SK-N-SH treated with all-trans-retinoic acid at 6 μM for 48 hours (cell line): Measurements from ENCODE around the gene NEK11.

Experiments used
- ATAC-seq: fragments of 200-7000 bp; cut with Tn5 transposase; 3 replicates; pipeline ENCODE4 v1.9.1; 2020; ENCODE audit warnings: mild to moderate bottlenecking, moderate library complexity
- ARNTL ChIP-seq: fragments of 450-650 bp; formaldehyde crosslinking; IDR thresholded peaks from 2 replicates; pipeline ENCODE4 v1.5.0; 2020; ENCODE audit warnings: low read depth, mild to moderate bottlenecking, moderate library complexity, borderline replicate concordance
- BACH2 ChIP-seq: fragments of 250-450 bp; sonication (Bioruptor Pico); IDR thresholded peaks from 2 replicates; pipeline ENCODE4 v1.9.0; 2021; ENCODE audit warnings: mild to moderate bottlenecking, borderline replicate concordance
- CSDC2 ChIP-seq: fragments of 250-450 bp; sonication (Bioruptor Pico); IDR thresholded peaks from 2 replicates; pipeline ENCODE4 v1.5.0; 2020; ENCODE audit warnings: mild to moderate bottlenecking, moderate library complexity
- ESRRG ChIP-seq: fragments of 250-450 bp; sonication (Bioruptor Pico); IDR thresholded peaks from 2 replicates; pipeline ENCODE4 v1.6.1; 2021; ENCODE audit warnings: mild to moderate bottlenecking
- GLIS3 ChIP-seq: fragments of 250-450 bp; sonication (Bioruptor Pico); IDR thresholded peaks from 2 replicates; pipeline ENCODE4 v1.5.0; 2020; ENCODE audit warnings: mild to moderate bottlenecking, moderate library complexity
- OSR1 ChIP-seq: fragments of 250-450 bp; sonication (Bioruptor Pico); IDR thresholded peaks from 2 replicates; pipeline ENCODE4 v1.8.0; 2022; ENCODE audit warnings: moderate library complexity, mild to moderate bottlenecking, inconsistent platforms
- PPARA ChIP-seq: fragments of 250-450 bp; sonication (Bioruptor Pico); IDR thresholded peaks from 2 replicates; pipeline ENCODE4 v1.5.0; 2020; ENCODE audit warnings: mild to moderate bottlenecking, borderline replicate concordance
- RARB ChIP-seq: fragments of 250-450 bp; sonication (Bioruptor Pico); IDR thresholded peaks from 2 replicates; pipeline ENCODE4 v1.8.0; 2021; ENCODE audit warnings: mild to moderate bottlenecking, moderate library complexity
- SNAI2 ChIP-seq: fragments of 250-450 bp; sonication (Bioruptor Pico); IDR thresholded peaks from 2 replicates; pipeline ENCODE4 v1.5.0; 2020; ENCODE audit warnings: mild to moderate bottlenecking, moderate library complexity
- TCF4 ChIP-seq: fragments of 250-450 bp; sonication (Bioruptor Pico); IDR thresholded peaks from 2 replicates; pipeline ENCODE4 v1.8.0; 2021; ENCODE audit warnings: mild to moderate bottlenecking, moderate library complexity, borderline replicate concordance
- ZC3H10 ChIP-seq: fragments of 250-450 bp; sonication (Bioruptor Pico); IDR thresholded peaks from 2 replicates; pipeline ENCODE4 v1.5.1; 2021; ENCODE audit warnings: mild to moderate bottlenecking, moderate library complexity
- ZFP3 ChIP-seq: fragments of 250-450 bp; sonication (Bioruptor Pico); IDR thresholded peaks from 2 replicates; pipeline ENCODE4 v1.5.0; 2020; ENCODE audit warnings: mild to moderate bottlenecking, moderate library complexity
- ZNF565 ChIP-seq: fragments of 450-650 bp; formaldehyde crosslinking; conservative IDR thresholded peaks from 2 replicates; pipeline ENCODE4 v1.5.0; 2020; ENCODE audit warnings: low read depth, mild to moderate bottlenecking, moderate library complexity
- ZNF70 ChIP-seq: fragments of 450-650 bp; formaldehyde crosslinking; IDR thresholded peaks from 2 replicates; pipeline ENCODE4 v1.5.0; 2020; ENCODE audit warnings: mild to moderate bottlenecking, moderate library complexity
- ZNF8 ChIP-seq: fragments of 450-650 bp; formaldehyde crosslinking; IDR thresholded peaks from 2 replicates; pipeline ENCODE4 v1.5.0; 2020; ENCODE audit warnings: mild to moderate bottlenecking, moderate library complexity
- TF ChIP-seq, protein P1 (sequence below): fragments of 250-450 bp; sonication (Bioruptor Pico); IDR thresholded peaks from 2 replicates; pipeline ENCODE4 v1.5.1; 2021; ENCODE audit warnings: mild to moderate bottlenecking, moderate library complexity
- TF ChIP-seq, protein P2 (sequence below): fragments of 250-450 bp; sonication (Bioruptor Pico); IDR thresholded peaks from 2 replicates; pipeline ENCODE4 v1.5.1; 2020; ENCODE audit warnings: low read depth, mild to moderate bottlenecking, moderate library complexity
- TF ChIP-seq, protein P3 (sequence below): fragments of 250-450 bp; sonication (Bioruptor Pico); IDR thresholded peaks from 2 replicates; pipeline ENCODE4 v1.8.0; 2020; ENCODE audit warnings: mild to moderate bottlenecking, moderate library complexity, borderline replicate concordance
- TF ChIP-seq, protein P4 (sequence below): fragments of 250-450 bp; sonication (Bioruptor Pico); IDR thresholded peaks from 2 replicates; pipeline ENCODE4 v1.5.0; 2020; ENCODE audit warnings: mild to moderate bottlenecking, moderate library complexity
- TF ChIP-seq, protein P5 (sequence below): fragments of 250-450 bp; sonication (Bioruptor Pico); IDR thresholded peaks from 2 replicates; pipeline ENCODE4 v1.8.0; 2021; ENCODE audit warnings: low read depth, mild to moderate bottlenecking, moderate library complexity, borderline replicate concordance

NEK11 gene

DNA sequence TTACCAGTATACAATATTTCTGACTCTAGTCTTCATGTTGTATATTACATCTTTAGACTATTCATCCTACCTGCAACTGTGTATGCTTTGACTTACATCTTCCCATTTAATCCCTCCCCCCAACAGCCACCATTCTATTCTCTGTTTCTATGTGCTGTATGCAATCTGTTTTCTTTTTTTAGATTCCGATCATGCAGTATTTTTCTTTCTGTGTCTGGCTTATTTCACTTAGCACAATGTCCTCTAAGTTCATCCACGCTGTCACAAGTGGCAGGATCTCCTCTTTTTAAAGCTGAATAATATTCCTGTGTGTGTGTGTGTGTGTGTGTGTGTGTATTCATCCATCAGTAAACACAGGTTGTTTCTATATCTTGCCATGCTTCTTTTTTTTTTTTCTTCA lies 288.5 kb downstream of the NEK11 start:
- no peak for ATAC-seq
- TF ChIP-seq, protein P1, sequence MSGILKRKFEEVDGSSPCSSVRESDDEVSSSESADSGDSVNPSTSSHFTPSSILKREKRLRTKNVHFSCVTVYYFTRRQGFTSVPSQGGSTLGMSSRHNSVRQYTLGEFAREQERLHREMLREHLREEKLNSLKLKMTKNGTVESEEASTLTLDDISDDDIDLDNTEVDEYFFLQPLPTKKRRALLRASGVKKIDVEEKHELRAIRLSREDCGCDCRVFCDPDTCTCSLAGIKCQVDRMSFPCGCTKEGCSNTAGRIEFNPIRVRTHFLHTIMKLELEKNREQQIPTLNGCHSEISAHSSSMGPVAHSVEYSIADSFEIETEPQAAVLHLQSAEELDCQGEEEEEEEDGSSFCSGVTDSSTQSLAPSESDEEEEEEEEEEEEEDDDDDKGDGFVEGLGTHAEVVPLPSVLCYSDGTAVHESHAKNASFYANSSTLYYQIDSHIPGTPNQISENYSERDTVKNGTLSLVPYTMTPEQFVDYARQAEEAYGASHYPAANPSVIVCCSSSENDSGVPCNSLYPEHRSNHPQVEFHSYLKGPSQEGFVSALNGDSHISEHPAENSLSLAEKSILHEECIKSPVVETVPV (CRISPR knock-in tag), result no peak
- no peak for TF ChIP-seq PPARA (CRISPR knock-in tag)

DNA sequence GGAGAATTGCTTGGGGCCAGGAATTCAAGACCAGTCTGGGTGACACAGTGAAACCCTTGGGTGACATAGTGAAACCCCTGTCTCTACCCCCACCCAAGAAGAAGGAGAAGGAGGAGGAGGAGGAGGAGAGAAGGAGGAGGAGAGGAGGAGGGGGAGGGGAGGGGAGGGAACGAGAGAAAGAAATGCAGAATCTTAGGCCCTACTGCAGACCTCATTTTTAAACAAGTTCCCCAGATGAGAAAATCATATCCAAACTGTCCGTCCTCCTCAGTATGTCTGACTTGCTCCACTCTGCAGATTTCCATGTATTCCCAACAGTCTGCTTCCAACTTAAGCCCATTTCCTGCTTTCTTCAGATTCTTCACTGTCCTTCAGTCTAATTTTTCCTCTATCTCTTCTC lies 291.0 kb downstream of the NEK11 start:
- TF ChIP-seq PPARA (CRISPR knock-in tag) (no peak), ZC3H10 (CRISPR knock-in tag) (no peak), TCF4 (CRISPR knock-in tag) (no peak)
- TF ChIP-seq, protein P2, sequence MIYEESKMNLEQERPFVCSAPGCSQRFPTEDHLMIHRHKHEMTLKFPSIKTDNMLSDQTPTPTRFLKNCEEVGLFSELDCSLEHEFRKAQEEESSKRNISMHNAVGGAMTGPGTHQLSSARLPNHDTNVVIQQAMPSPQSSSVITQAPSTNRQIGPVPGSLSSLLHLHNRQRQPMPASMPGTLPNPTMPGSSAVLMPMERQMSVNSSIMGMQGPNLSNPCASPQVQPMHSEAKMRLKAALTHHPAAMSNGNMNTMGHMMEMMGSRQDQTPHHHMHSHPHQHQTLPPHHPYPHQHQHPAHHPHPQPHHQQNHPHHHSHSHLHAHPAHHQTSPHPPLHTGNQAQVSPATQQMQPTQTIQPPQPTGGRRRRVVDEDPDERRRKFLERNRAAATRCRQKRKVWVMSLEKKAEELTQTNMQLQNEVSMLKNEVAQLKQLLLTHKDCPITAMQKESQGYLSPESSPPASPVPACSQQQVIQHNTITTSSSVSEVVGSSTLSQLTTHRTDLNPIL (CRISPR knock-in tag), result no peak
- TF ChIP-seq, protein P3, sequence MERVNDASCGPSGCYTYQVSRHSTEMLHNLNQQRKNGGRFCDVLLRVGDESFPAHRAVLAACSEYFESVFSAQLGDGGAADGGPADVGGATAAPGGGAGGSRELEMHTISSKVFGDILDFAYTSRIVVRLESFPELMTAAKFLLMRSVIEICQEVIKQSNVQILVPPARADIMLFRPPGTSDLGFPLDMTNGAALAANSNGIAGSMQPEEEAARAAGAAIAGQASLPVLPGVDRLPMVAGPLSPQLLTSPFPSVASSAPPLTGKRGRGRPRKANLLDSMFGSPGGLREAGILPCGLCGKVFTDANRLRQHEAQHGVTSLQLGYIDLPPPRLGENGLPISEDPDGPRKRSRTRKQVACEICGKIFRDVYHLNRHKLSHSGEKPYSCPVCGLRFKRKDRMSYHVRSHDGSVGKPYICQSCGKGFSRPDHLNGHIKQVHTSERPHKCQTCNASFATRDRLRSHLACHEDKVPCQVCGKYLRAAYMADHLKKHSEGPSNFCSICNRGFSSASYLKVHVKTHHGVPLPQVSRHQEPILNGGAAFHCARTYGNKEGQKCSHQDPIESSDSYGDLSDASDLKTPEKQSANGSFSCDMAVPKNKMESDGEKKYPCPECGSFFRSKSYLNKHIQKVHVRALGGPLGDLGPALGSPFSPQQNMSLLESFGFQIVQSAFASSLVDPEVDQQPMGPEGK (CRISPR knock-in tag), result no peak
- TF ChIP-seq, protein P4, sequence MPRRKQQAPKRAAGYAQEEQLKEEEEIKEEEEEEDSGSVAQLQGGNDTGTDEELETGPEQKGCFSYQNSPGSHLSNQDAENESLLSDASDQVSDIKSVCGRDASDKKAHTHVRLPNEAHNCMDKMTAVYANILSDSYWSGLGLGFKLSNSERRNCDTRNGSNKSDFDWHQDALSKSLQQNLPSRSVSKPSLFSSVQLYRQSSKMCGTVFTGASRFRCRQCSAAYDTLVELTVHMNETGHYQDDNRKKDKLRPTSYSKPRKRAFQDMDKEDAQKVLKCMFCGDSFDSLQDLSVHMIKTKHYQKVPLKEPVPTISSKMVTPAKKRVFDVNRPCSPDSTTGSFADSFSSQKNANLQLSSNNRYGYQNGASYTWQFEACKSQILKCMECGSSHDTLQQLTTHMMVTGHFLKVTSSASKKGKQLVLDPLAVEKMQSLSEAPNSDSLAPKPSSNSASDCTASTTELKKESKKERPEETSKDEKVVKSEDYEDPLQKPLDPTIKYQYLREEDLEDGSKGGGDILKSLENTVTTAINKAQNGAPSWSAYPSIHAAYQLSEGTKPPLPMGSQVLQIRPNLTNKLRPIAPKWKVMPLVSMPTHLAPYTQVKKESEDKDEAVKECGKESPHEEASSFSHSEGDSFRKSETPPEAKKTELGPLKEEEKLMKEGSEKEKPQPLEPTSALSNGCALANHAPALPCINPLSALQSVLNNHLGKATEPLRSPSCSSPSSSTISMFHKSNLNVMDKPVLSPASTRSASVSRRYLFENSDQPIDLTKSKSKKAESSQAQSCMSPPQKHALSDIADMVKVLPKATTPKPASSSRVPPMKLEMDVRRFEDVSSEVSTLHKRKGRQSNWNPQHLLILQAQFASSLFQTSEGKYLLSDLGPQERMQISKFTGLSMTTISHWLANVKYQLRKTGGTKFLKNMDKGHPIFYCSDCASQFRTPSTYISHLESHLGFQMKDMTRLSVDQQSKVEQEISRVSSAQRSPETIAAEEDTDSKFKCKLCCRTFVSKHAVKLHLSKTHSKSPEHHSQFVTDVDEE (CRISPR knock-in tag), result no peak
- ATAC-seq, result no peak

DNA sequence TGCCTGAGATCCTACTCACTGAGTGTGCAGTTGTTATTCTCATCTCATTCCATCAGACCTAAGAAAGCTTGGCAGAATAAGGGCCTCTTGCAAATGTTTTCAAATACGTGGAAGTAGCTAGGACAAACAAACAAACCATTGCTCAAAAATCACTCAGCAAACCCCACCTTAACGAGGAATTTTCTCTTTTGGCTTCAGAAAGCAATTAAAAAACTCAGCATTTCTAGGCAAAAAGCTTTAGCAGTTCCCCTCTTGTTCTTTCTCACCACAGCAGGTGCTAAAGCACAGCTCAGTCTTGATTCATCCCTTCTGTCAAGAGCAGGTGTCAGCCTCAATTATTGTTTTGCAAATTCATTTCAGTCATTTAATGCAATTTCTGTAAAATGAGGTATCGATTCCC lies 296.3 kb downstream of the NEK11 start:
- ATAC-seq, result no peak
- TF ChIP-seq ZNF70 (CRISPR knock-in tag) (no peak), ZNF8 (CRISPR knock-in tag) (no peak), SNAI2 (CRISPR knock-in tag) (no peak), ARNTL (CRISPR knock-in tag) (no peak), CSDC2 (no peak), BACH2 (CRISPR knock-in tag) (no peak), PPARA (CRISPR knock-in tag) (no peak), TCF4 (CRISPR knock-in tag) (no peak), ZNF565 (CRISPR knock-in tag) (no peak), ESRRG (CRISPR knock-in tag) (no peak), ZFP3 (CRISPR knock-in tag) (no peak), RARB (CRISPR knock-in tag) (no peak), GLIS3 (CRISPR knock-in tag) (no peak), OSR1 (CRISPR knock-in tag) (no peak)
- TF ChIP-seq, protein P3 (CRISPR knock-in tag), result no peak
- TF ChIP-seq, protein P2 (CRISPR knock-in tag), result no peak
- TF ChIP-seq, protein P1 (CRISPR knock-in tag), result no peak
- TF ChIP-seq, protein P5, sequence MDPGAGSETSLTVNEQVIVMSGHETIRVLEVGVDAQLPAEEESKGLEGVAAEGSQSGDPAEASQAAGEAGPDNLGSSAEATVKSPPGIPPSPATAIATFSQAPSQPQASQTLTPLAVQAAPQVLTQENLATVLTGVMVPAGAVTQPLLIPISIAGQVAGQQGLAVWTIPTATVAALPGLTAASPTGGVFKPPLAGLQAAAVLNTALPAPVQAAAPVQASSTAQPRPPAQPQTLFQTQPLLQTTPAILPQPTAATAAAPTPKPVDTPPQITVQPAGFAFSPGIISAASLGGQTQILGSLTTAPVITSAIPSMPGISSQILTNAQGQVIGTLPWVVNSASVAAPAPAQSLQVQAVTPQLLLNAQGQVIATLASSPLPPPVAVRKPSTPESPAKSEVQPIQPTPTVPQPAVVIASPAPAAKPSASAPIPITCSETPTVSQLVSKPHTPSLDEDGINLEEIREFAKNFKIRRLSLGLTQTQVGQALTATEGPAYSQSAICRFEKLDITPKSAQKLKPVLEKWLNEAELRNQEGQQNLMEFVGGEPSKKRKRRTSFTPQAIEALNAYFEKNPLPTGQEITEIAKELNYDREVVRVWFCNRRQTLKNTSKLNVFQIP (CRISPR knock-in tag), result no peak
